ENCODE measurements around the gene CERK.

Gene CERK

GRCh38 chr22:46699091-46699490 lies 39.0 kb downstream of the CERK start:
- no peak for DNase-seq (ENCODE audit: low read depth)

DNA sequence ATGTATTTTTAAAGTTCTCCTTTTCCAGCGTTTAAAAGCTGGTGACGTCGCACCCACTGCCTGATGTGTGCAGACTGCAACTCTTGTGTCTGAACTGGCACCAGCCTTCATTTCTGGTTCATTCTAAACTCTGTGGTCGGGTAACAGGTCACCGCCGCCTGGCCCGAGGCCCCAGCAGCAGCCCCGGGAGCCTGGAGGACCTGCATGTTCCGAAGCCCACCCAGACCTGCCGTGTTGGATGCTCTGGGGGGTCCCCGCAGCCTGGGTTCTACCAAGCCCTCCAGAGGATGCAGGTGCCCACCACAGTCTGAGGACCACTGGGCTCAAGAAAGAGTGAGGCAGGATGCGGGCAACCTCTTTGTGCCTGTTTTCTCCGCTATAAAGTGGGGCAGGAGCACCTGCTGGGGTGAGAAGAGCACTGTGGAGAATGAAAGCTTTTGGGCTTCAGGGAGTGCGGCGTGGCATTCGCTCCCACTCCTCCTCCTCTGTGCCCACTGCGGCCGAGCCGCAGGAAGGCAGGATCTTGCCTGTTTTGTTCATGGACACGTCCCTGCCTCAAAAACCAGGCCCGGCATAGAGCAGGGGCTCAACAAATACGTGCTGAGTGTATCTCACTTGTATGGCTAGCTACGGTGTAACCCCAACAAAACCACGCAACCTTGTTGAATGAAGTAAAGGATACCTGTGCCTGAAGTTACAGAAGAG lies 40.1 kb downstream of the CERK start:
- DNase-seq (ENCODE audit: low read depth), result no peak

- DNase-seq (ENCODE audit: low read depth), result no peak
Measured at GRCh38 chr22:46696614-46697013, 41.4 kb downstream of the CERK start.

- DNase-seq (ENCODE audit: low read depth), result no peak
Measured at GRCh38 chr22:46696229-46696518, 41.9 kb downstream of the CERK start.

DNA sequence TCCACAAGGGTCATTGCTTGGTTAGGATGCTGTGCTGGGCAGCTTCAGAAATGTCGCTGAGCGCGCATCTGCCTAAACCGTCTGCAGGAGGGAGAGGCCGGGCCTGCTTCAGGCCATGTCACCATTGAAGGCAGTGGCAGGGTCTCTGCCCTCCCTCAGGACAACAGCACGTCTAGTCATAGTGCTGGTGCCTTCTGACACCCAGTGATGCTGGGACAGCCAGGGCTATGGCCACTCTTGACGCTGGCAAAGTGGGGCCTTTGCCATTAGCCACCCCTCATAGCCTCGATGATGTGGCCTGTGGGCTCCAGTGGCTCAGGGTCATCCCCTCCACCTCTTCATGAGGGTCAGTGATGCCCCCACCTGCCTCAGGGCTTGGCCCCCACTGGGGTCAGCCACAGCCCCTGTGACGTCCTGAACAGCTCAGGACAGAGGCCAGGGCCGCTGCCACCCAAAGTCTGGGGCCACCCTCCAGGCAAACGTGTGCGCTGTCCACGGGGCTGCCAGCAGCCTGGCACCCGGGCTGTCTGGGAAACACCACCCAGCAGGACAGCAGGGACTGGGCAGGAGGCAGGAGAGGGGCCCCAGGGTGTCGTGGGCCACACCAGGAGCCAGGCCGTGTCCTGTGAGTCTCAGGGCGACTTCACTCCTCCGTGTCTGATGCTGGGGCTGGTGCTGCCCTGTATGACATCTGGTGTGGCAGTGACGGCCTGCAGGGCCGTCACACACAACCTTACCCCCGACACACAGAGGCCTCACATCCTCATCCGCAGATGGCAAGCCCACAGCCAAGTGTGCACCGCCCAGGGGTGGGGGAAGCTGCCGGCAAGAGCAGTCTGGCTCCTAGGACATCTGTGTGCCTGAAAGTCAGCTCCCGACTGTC lies 42.5 kb downstream of the CERK start:
- DNase-seq (ENCODE audit: low read depth), result no peak

DNA sequence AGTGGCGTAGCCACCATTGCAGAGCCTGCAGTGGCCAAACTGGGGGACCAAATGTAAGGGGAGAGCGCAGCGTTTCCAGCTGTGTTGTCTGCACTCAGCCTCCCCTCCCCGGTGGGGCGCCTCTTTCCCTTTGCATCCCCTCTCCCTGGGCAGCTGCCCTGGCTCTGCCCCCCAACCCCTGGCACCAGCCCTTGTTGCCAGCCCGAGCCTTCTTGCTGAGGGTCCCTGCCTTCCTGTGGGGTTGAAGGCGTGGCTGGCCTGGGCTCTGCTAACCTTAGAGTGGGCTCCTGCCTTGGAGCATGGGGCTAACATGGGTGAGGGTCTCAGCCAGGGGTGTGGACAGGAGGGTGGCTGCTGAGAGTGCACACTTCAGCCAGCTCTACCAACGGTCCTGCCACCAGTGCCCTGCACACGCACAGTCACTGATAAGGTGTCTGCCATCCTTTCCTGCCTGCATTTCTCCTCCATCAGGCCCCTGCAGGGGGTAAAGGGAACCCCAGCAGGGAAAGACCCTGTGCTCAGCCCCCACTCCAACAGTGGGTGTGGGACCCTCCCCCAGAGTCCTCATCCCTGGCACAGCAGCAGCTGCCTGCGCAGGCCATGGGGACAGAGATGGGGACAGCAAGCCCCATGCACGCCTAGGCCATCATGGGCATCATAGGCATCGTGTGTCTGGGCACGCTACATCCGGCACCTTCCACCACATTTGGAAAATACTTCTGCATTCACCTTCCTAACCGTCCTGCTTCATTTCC lies 43.5 kb downstream of the CERK start:
- DNase-seq (ENCODE audit: low read depth), result no peak

GRCh38 chr22:46693634-46694415 lies 44.2 kb downstream of the CERK start:
- no peak for DNase-seq (ENCODE audit: low read depth)

DNA sequence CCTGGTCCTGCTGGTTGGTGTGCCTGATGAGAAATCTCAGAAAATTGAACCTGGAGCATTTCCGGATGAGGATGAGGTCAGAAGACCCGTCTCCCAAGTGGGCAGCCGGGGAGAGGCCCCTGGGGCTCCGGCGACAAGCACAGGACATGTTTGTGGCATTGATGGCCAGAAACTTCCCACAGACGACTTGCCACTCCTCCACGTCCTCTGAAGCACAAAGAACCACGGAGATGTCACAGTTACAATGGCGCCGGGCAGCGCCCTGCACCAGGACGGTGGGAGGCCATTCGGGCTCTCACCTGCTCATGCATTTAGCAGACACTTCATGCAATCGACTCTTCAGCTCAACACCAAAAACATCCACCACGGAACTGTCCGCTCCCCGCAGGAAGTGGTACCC lies 46.5 kb downstream of the CERK start:
- DNase-seq (ENCODE audit: low read depth), result no peak

DNA sequence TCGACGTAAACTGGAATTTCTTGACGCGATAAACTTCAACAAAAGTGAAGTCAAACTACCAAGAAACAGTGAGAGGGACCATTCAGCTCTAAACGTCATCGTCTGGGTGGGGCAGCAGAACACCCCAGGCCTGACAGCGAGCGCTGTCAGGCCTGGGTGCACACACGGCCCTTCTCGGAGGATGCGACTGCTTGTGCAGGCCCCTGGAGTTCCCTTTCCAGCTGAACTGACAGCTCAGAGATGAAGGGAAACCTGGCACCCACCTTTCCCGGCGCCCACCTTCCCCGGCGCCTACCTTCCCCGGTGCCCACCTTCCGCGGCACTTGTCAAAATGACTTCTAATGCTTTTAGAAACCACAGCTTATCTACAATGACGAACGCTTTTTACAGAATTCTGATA lies 47.9 kb downstream of the CERK start:
- DNase-seq (ENCODE audit: low read depth), result no peak

GRCh38 chr22:46688949-46689348 lies 49.1 kb downstream of the CERK start:
- no peak for DNase-seq (ENCODE audit: low read depth)

GRCh38 chr22:46687460-46687859 lies 50.6 kb downstream of the CERK start:
- no peak for DNase-seq (ENCODE audit: low read depth)

- DNase-seq (ENCODE audit: low read depth), result no peak
Measured at GRCh38 chr22:46687048-46687444, 51.0 kb downstream of the CERK start.

DNA sequence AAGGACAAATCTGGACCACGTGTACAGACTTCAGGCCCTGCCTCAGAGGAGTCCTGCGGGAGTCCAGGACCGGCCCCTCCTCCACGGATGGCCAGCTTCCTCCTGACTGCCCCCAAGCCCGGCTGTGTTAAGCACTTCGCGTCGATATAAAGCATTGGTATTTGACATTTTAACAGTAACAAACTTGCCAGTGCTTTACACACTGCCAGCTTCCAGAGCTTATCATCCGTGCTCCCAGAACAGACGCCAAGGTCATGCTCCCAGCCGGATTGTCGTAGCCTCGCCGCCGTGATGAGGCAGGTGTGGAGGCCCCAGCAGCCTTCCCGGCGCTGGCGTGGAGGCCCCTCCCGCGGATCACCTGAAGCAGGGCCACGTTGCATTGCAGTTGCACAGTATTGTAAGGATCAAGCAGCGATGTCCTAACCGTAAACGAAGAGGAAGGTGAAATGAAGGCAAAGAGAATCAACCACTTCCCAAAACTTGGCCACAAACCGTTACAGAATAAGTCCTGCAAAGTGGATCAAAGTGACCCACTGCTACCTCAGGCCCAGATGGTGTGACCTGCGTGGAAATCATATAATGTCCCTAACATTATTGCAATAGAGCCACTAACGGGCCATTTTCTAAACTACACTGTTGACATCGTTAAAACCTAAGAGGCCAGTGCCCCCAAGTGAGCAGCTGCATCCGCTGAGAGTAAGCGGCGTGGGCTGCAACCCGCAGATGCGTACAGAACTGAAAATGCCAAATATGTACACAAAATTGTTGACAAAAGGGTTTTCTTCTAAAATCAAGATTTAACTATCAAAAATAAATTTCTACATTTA lies 51.6 kb downstream of the CERK start:
- no peak for DNase-seq (ENCODE audit: low read depth)

- DNase-seq (ENCODE audit: low read depth), result no peak
Measured at GRCh38 chr22:46684706-46685105, 53.3 kb downstream of the CERK start.

GRCh38 chr22:46682011-46682731 lies 55.9 kb downstream of the CERK start:
- DNase-seq (ENCODE audit: low read depth), result no peak

GRCh38 chr22:46681010-46681409 lies 57.0 kb downstream of the CERK start:
- no peak for DNase-seq (ENCODE audit: low read depth)

DNA sequence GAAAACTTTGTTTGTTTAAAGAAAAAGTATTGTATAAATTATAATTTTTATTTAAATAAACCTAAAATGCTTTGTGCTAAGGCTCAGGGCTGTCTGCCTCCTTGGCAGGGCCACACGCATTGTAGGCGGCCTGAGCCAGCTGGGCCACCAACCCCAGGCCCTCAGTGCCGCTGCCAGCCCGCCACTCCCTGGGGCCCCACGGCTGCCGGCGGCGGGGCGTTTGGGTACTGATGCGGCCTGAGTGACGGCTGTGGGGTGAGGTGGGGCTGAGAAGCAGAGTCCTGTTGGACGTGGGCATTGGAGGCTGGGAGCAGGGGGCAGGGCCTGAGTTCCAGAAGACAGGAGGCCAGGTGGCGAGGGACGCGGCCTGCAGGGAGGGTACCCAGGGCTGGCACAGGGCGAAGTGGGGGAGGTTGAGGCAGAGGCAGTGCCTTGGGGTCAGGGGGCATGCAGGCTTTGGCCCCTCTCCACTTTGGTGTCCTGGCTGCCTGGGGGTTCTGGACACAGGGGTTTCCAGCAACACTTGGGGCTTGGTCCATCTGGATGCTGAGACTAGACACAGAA lies 58.3 kb downstream of the CERK start:
- no peak for DNase-seq (ENCODE audit: low read depth)

GRCh38 chr22:46678785-46679700 lies 59.0 kb downstream of the CERK start:
- DNase-seq (ENCODE audit: low read depth), result no peak

GRCh38 chr22:46678003-46678657 lies 59.9 kb downstream of the CERK start:
- no peak for DNase-seq (ENCODE audit: low read depth)
